ENCODE measurements around the gene IL22. TPM values are rescaled to one million over a fixed set of nuclear protein-coding genes. Genes with fewer than 3 reads are reported as not detected.

Gene IL22
- total and polyA plus RNA-seq, 9 of the 15 experiments (the other 6 are each of a cell fraction or from before 2014, with no cell fraction given): not detected

- H3K9ac ChIP-seq (ENCODE audit: insufficient read depth in 1 of 2, low read depth in 2 of 2, low read length in 2 of 2): no peak overlapping the region
- BruUV-seq (replicated peaks): no TSS peak
- in situ Hi-C loops (cut with MboI) (no loop called here), intact Hi-C loops (cut with micrococcal nuclease) (no loop called here)
- no peaks in the 10 kb centered on the region for H3K4me1 ChIP-seq (replicated peaks in 1 of 2; ENCODE audit: control insufficient read depth in 2 of 2, insufficient read depth in 2 of 2, low read length in 2 of 2)
- no peaks in the 10 kb centered on the region for H3K36me3 ChIP-seq (ENCODE audit: control insufficient read depth, insufficient read depth, low read length)
- no peak for DNase-seq (ENCODE audit: extremely low read depth in 1 of 4, low spot score in 3 of 4)
- no peak overlapping the region for H3K4me2 ChIP-seq (ENCODE audit: insufficient read depth, low read length)
- FAIRE-seq: no peak
- H2AFZ ChIP-seq (ENCODE audit: low read depth, low read length): no peak overlapping the region
- 30% methylated on average over 4 of the region's 4 CpGs for WGBS (ENCODE audit: insufficient coverage, low coverage, missing lambda C conversion rate)
- no peaks in the 10 kb centered on the region for H3K9me1 ChIP-seq (ENCODE audit: control insufficient read depth, insufficient read depth, low read length)
- H3K27me3 ChIP-seq (ENCODE audit: control insufficient read depth in 2 of 2, insufficient read depth in 2 of 2, low read length in 2 of 2): no peaks in the 10 kb centered on the region
- no peaks in the 10 kb centered on the region for H4K20me1 ChIP-seq (replicated peaks; ENCODE audit: control insufficient read depth, insufficient read depth, low read length)
- ChIA-PET CTCF (ENCODE audit: low intra/inter-chr PET ratio) (no interaction called here), POLR2A (no interaction called here)
- H3K27ac ChIP-seq (ENCODE audit: extremely low read depth, low read depth, low read length): no peak overlapping the region
- TF ChIP-seq ZBTB34 (CRISPR knock-in tag; IDR thresholded peaks at IDR 0.05) (no peak), NFYB (IDR thresholded peaks at IDR 0.05; ENCODE audit: extremely low read depth, insufficient read length) (no peak), TCFL5 (CRISPR knock-in tag; conservative IDR thresholded peaks at IDR 0.05) (no peak), CGGBP1 (CRISPR knock-in tag; IDR thresholded peaks at IDR 0.05) (no peak), U2AF2 (optimal IDR thresholded peaks at IDR 0.05; ENCODE audit: low read depth, low read length) (no peak), ZFP91 (CRISPR knock-in tag; IDR thresholded peaks at IDR 0.05) (no peak), ETV6 (IDR thresholded peaks at IDR 0.05; ENCODE audit: borderline replicate concordance in 1 of 2, low read depth in 2 of 2, low read length in 1 of 2) (no peak), ETV6 (CRISPR knock-in tag; IDR thresholded peaks at IDR 0.05; ENCODE audit: borderline replicate concordance) (no peak), ZNF311 (CRISPR knock-in tag; IDR thresholded peaks at IDR 0.05) (no peak), HMGN3 (IDR thresholded peaks at IDR 0.05; ENCODE audit: borderline replicate concordance, extremely low read depth, insufficient read length, low read depth, low read length) (no peak), E4F1 (CRISPR knock-in tag; IDR thresholded peaks at IDR 0.05; ENCODE audit: borderline replicate concordance) (no peak)
- no peak overlapping the region for H3K4me3 ChIP-seq
- H3K9me3 ChIP-seq (replicated peaks; ENCODE audit: control insufficient read depth, insufficient read depth, low read depth, low read length): no peaks in the 10 kb centered on the region; the same call in 1 of the 2 replicates
- no peak for ATAC-seq
- no peaks in the 10 kb centered on the region for H3K79me2 ChIP-seq (ENCODE audit: control insufficient read depth, insufficient read depth, low read length)
Observed at GRCh38 chr12:68297929-68298328, 44.5 kb upstream of the IL22 start.
